ENCODE measurements around the gene ZBED5. TPM values are rescaled to one million over a fixed set of nuclear protein-coding genes. Genes with fewer than 3 reads are reported as not detected.

ZBED5 gene
- total and polyA plus RNA-seq, 4 donors, result 18.0 to 57.9 (median 39.9) TPM

- Histone ChIP-seq H3K27me3 (ENCODE audit: control insufficient read depth in 3 of 3, insufficient read depth in 3 of 3, low read length in 2 of 3) (no peaks in the 10 kb centered on the region), H3K36me3 (ENCODE audit: control insufficient read depth in 4 of 4, insufficient read depth in 4 of 4, low read length in 4 of 4) (no peaks in the 10 kb centered on the region), H3K9ac (ENCODE audit: insufficient read depth in 1 of 2, low read length in 2 of 2) (no peak overlapping the region), H3K4me1 (ENCODE audit: control insufficient read depth in 5 of 5, insufficient read depth in 5 of 5, low read length in 5 of 5) (peaks cover 0 to 8% (median 0%) of the 10 kb centered on the region in 5 donors), H3K9me3 (ENCODE audit: control insufficient read depth in 4 of 4, insufficient read depth in 3 of 4, low read length in 3 of 4) (no peaks in the 10 kb centered on the region), H3K27ac (ENCODE audit: low read depth in 1 of 2, low read length in 1 of 2) (no peak overlapping the region), H3K4me3 (no peak overlapping the region)
- no peak for DNase-seq
- no peak for TF ChIP-seq CTCF (IDR thresholded peaks at IDR 0.05; ENCODE audit: control extremely low read depth, extremely low read depth)
- WGBS, 2 donors, result 86 to 96% methylated on average over 1 of the region's 1 CpG
- no peak for ATAC-seq (ENCODE audit: insufficient read depth, low FRiP score)
These were observed 39.3 kb downstream of the ZBED5 start for GRCh38 chr11:10818594-10818993.

DNA sequence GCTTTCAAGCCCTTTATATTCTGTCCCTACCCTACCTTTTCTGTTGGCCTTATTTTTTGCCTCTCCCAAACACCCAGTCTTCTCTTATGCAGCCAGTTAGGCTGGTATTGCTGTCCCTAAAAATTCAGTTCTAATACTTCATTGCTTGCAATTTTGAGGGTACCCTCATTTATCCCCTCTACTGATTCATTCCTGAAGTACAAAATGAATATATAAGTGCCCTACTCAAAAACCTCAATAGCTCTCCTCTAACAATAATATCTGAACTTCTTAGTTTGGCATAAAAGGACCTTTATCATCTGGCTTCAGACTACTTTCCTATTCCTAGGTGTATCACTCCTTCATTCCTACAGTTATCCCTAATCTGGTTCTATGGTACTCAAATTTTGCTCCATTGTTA, 43.9 kb downstream of the ZBED5 start:
- H3K4me3 ChIP-seq, result no peak overlapping the region
- H3K27ac ChIP-seq (ENCODE audit: low read depth in 1 of 2, low read length in 1 of 2), result no peak overlapping the region
- H3K27me3 ChIP-seq (ENCODE audit: control insufficient read depth in 3 of 3, insufficient read depth in 3 of 3, low read length in 2 of 3), result no peaks in the 10 kb centered on the region
- ATAC-seq (ENCODE audit: insufficient read depth, low FRiP score) (no peak), DNase-seq (no peak)
- no peak for TF ChIP-seq CTCF (IDR thresholded peaks at IDR 0.05; ENCODE audit: control extremely low read depth, extremely low read depth)
- H3K4me1 ChIP-seq (ENCODE audit: control insufficient read depth in 5 of 5, insufficient read depth in 5 of 5, low read length in 5 of 5), result peaks cover 0 to 4% (median 0%) of the 10 kb centered on the region in 5 donors
- no peaks in the 10 kb centered on the region for H3K36me3 ChIP-seq (ENCODE audit: control insufficient read depth in 4 of 4, insufficient read depth in 4 of 4, low read length in 4 of 4)
- H3K9ac ChIP-seq (ENCODE audit: insufficient read depth in 1 of 2, low read length in 2 of 2), result no peak overlapping the region
- no peaks in the 10 kb centered on the region for H3K9me3 ChIP-seq (ENCODE audit: control insufficient read depth in 4 of 4, insufficient read depth in 3 of 4, low read length in 3 of 4)

- no peaks in the 10 kb centered on the region for H3K27me3 ChIP-seq (ENCODE audit: control insufficient read depth in 3 of 3, insufficient read depth in 3 of 3, low read length in 2 of 3)
- ATAC-seq (ENCODE audit: insufficient read depth, low FRiP score) (peak; percentile 7), DNase-seq (peak in 2 of 3 donors; percentile 74 to 75)
- H3K4me1 ChIP-seq (ENCODE audit: control insufficient read depth in 5 of 5, insufficient read depth in 5 of 5, low read length in 5 of 5), result peaks cover 2 to 27% (median 17%) of the 10 kb centered on the region in 5 donors
- peak overlapping the region; percentile 30 for H3K4me3 ChIP-seq
- H3K9ac ChIP-seq (ENCODE audit: insufficient read depth in 1 of 2, low read length in 2 of 2), result peak overlapping the region; percentile 85 to 99
- peaks cover 12 to 37% (median 22%) of the 10 kb centered on the region in 4 donors for H3K36me3 ChIP-seq (ENCODE audit: control insufficient read depth in 4 of 4, insufficient read depth in 4 of 4, low read length in 4 of 4)
- peak overlapping the region; percentile 98 to 99 for H3K27ac ChIP-seq (ENCODE audit: low read depth in 1 of 2, low read length in 1 of 2)
- no peak for TF ChIP-seq CTCF (IDR thresholded peaks at IDR 0.05; ENCODE audit: control extremely low read depth, extremely low read depth)
- 2 to 3% methylated on average over 29 of the region's 29 CpGs for WGBS, 2 donors
- no peaks in the 10 kb centered on the region for H3K9me3 ChIP-seq (ENCODE audit: control insufficient read depth in 4 of 4, insufficient read depth in 3 of 4, low read length in 3 of 4)
These were observed 48.3 kb downstream of the ZBED5 start for GRCh38 chr11:10809373-10810160.
